Keratinocyte (primary cell): ENCODE data around the gene TENM4. TPM values are rescaled to one million over a fixed set of nuclear protein-coding genes. Genes with fewer than 3 reads are reported as not detected.

ENCODE experiments used
- DNase-seq: peaks from one replicate; pipeline ENCODE4 v3.0.0-alpha.2; 2011; ENCODE audit warnings: low read depth, missing footprints, low spot score
- FAIRE-seq: peaks from 2 replicates; lab custom pipeline; 2011; peaks lifted over from hg19 to GRCh38; lab: Jason Lieb, UNC
- H2AFZ ChIP-seq: 2 replicates; pipeline ENCODE4 v1.6.0; 2012; ENCODE audit warnings: low read length, control low read depth, inconsistent platforms; ENCODE audit not compliant: control insufficient read depth
- H3K27ac ChIP-seq: 2 replicates; pipeline ENCODE4 v1.5.1; 2011; ENCODE audit warnings: low read length; ENCODE audit not compliant: control insufficient read depth, insufficient read depth
- H3K27me3 ChIP-seq: 3 replicates; pipeline ENCODE4 v1.6.0; 2011; ENCODE audit warnings: low read length; ENCODE audit not compliant: control insufficient read depth, insufficient read depth; ENCODE audit errors: extremely low read depth
- H3K36me3 ChIP-seq, 2 experiments: 2 replicates in 1 of 2; 3 replicates in 1 of 2; pipeline ENCODE4 v1.5.1; 2011; ENCODE audit warnings: low read length in 2 of 2, mild to moderate bottlenecking in 1 of 2; ENCODE audit not compliant: control insufficient read depth in 2 of 2, insufficient read depth in 2 of 2; ENCODE audit errors: extremely low read depth in 1 of 2
- H3K4me1 ChIP-seq: 3 replicates; pipeline ENCODE4 v1.5.1; 2011; ENCODE audit warnings: low read length; ENCODE audit not compliant: control insufficient read depth, insufficient read depth; ENCODE audit errors: extremely low read depth
- H3K4me2 ChIP-seq: 3 replicates; pipeline ENCODE4 v1.6.0; 2011; ENCODE audit warnings: low read depth, low read length; ENCODE audit not compliant: control insufficient read depth, insufficient read depth; ENCODE audit errors: extremely low read depth
- H3K4me3 ChIP-seq, 3 experiments: fragments of 200-600 bp in 1 of 3; sonication (generic) in 1 of 3; 2 replicates in 2 of 3; 3 replicates in 1 of 3; pipeline ENCODE4 v1.5.1; 2011 to 2016; ENCODE audit warnings: low read length in 3 of 3, mild to moderate bottlenecking in 3 of 3, control low read depth in 2 of 3, inconsistent platforms in 1 of 3, low read depth in 1 of 3, mixed read lengths in 1 of 3, mixed run types in 1 of 3, moderate library complexity in 1 of 3; ENCODE audit not compliant: control insufficient read depth in 2 of 3, insufficient read depth in 2 of 3; ENCODE audit errors: extremely low read depth in 1 of 3
- H3K79me2 ChIP-seq: 2 replicates; pipeline ENCODE4 v1.6.0; 2012; ENCODE audit warnings: low read length; ENCODE audit not compliant: control insufficient read depth, insufficient read depth
- H3K9ac ChIP-seq: 3 replicates; pipeline ENCODE4 v1.6.0; 2011; ENCODE audit warnings: low read length; ENCODE audit not compliant: control insufficient read depth, insufficient read depth; ENCODE audit errors: extremely low read depth
- H3K9me1 ChIP-seq: 3 replicates; pipeline ENCODE4 v1.6.0; 2011; ENCODE audit warnings: low read length; ENCODE audit not compliant: control insufficient read depth, insufficient read depth; ENCODE audit errors: extremely low read depth
- H3K9me3 ChIP-seq: 2 replicates; pipeline ENCODE4 v1.5.1; 2012; ENCODE audit warnings: low read depth, low read length; ENCODE audit not compliant: control insufficient read depth
- H4K20me1 ChIP-seq: 3 replicates; pipeline ENCODE4 v1.6.0; 2011; ENCODE audit warnings: low read length; ENCODE audit not compliant: control insufficient read depth, insufficient read depth; ENCODE audit errors: extremely low read depth
- CTCF ChIP-seq, 3 experiments: IDR thresholded peaks in 1 of 3; conservative IDR thresholded peaks in 1 of 3; optimal IDR thresholded peaks in 1 of 3; 2 replicates in 2 of 3; 3 replicates in 1 of 3; pipeline versions ENCODE3 to v1.5.1; 2011; ENCODE audit warnings: low read length in 3 of 3, mild to moderate bottlenecking in 3 of 3, moderate library complexity in 2 of 3, control low read depth in 1 of 3, inconsistent platforms in 1 of 3; ENCODE audit not compliant: insufficient read depth in 2 of 3; ENCODE audit errors: extremely low read depth in 1 of 3
- EZH2 ChIP-seq: IDR thresholded peaks from one replicate; pipeline ENCODE4 v1.6.1; 2012; ENCODE audit warnings: inconsistent platforms, mild to moderate bottlenecking, low read length, moderate library complexity
- dilution Hi-C: fragments of 300-500 bp; cut with MboI; formaldehyde crosslinking; loops from one replicate; pipeline ENCODE4 v1.7.0; 2020; ENCODE audit warnings: low sequenced_read_pairs; ENCODE audit not compliant: extremely low pct_ligation_motif_present
- polyA plus RNA-seq, 5 experiments: library from polyadenylated mRNA; depleted of rRNA in 3 of 5; stranded (reverse) in 3 of 5; stranded (forward) in 1 of 5; unstranded in 1 of 5; fragments of >200 nt; gene quantifications; 1 replicate in 1 of 5; 2 replicates in 3 of 5; 3 replicates in 1 of 5; pipeline versions ENCODE4 v1.2.1 to v1.2.3, GENCODE V29; 2011 to 2012; ENCODE audit warnings: missing spikeins in 2 of 5, low read depth in 1 of 5, low replicate concordance in 1 of 5

Gene TENM4
- polyA plus RNA-seq, 1 donor (not counting 4 experiments of a cell fraction or from before 2014, with no cell fraction given) = 3.5 TPM

GRCh38 chr11:79198898-79199250 lies 242.0 kb downstream of the TENM4 start:
- H3K4me2 ChIP-seq = no peak overlapping the region
- no peak overlapping the region for H3K9ac ChIP-seq
- DNase-seq = no peak
- peaks cover 6% of the 10 kb centered on the region for H3K9me1 ChIP-seq
- no peaks in the 10 kb centered on the region for H3K9me3 ChIP-seq
- peaks cover 0 to 4% of the 10 kb centered on the region in 2 experiments for H3K36me3 ChIP-seq
- peaks cover 36% of the 10 kb centered on the region for H3K4me1 ChIP-seq
- no peaks in the 10 kb centered on the region for H3K27me3 ChIP-seq
- H4K20me1 ChIP-seq = no peaks in the 10 kb centered on the region
- FAIRE-seq = no peak
- dilution Hi-C loops = no loop called here
- no peak overlapping the region for H2AFZ ChIP-seq
- TF ChIP-seq EZH2 (no peak), CTCF (optimal IDR thresholded peaks at IDR 0.05 in 1 of 3, IDR thresholded peaks at IDR 0.05 in 1 of 3, conservative IDR thresholded peaks at IDR 0.05 in 1 of 3; ENCODE audit: extremely low read depth in 1 of 3, insufficient read depth in 2 of 3, low read length in 3 of 3) (no peak)
- H3K4me3 ChIP-seq = no peak overlapping the region
- H3K27ac ChIP-seq = no peak overlapping the region
- H3K79me2 ChIP-seq = no peaks in the 10 kb centered on the region

GRCh38 chr11:79198203-79198897 lies 242.5 kb downstream of the TENM4 start:
- H3K9ac ChIP-seq = no peak overlapping the region
- no peak overlapping the region for H3K4me2 ChIP-seq
- DNase-seq (no peak), FAIRE-seq (no peak)
- H3K9me3 ChIP-seq = no peaks in the 10 kb centered on the region
- no peak overlapping the region for H2AFZ ChIP-seq
- H3K79me2 ChIP-seq = no peaks in the 10 kb centered on the region
- no peak overlapping the region for H3K4me3 ChIP-seq
- no peak overlapping the region for H3K27ac ChIP-seq
- no peaks in the 10 kb centered on the region for H3K27me3 ChIP-seq
- H3K36me3 ChIP-seq = peaks cover 0 to 4% of the 10 kb centered on the region in 2 experiments
- H3K9me1 ChIP-seq = peaks cover 6% of the 10 kb centered on the region
- H3K4me1 ChIP-seq = peaks cover 36% of the 10 kb centered on the region
- H4K20me1 ChIP-seq = no peaks in the 10 kb centered on the region
- dilution Hi-C loops = no loop called here
- TF ChIP-seq CTCF (optimal IDR thresholded peaks at IDR 0.05 in 1 of 3, IDR thresholded peaks at IDR 0.05 in 1 of 3, conservative IDR thresholded peaks at IDR 0.05 in 1 of 3; ENCODE audit: extremely low read depth in 1 of 3, insufficient read depth in 2 of 3, low read length in 3 of 3) (no peak), EZH2 (no peak)
